Activated naive CD8-positive, alpha-beta T cell treated with anti-CD3 and anti-CD28 coated beads for 36 hours (primary cell): ENCODE measurements around the gene HAND2. TPM values are rescaled to one million over a fixed set of nuclear protein-coding genes. Genes with fewer than 3 reads are reported as not detected.

Source experiments
- DNase-seq: peaks from one replicate; pipeline ENCODE4 v3.0.0; 2021
- H3K27ac Mint-ChIP-seq: one replicate; pipeline ENCODE4 v1.8.0; 2022; ENCODE audit warnings: mild to moderate bottlenecking, moderate library complexity, mixed read lengths
- H3K27me3 Mint-ChIP-seq: one replicate; pipeline ENCODE4 v1.8.0; 2022; ENCODE audit warnings: mild to moderate bottlenecking, mixed read lengths
- H3K36me3 Mint-ChIP-seq: one replicate; pipeline ENCODE4 v1.8.0; 2021; ENCODE audit warnings: mild to moderate bottlenecking, mixed read lengths
- H3K4me1 Mint-ChIP-seq: one replicate; pipeline ENCODE4 v1.8.0; 2021; ENCODE audit warnings: mixed read lengths
- H3K4me3 Mint-ChIP-seq: one replicate; pipeline ENCODE4 v1.8.0; 2022; ENCODE audit warnings: mild to moderate bottlenecking, moderate library complexity, mixed read lengths
- H3K9me3 Mint-ChIP-seq: one replicate; pipeline ENCODE4 v1.8.0; 2022; ENCODE audit warnings: mixed read lengths
- total RNA-seq, 2 experiments: library from RNA; stranded (reverse); gene quantifications; one replicate each; pipeline ENCODE4 v1.2.3, GENCODE V29; 2021

The HAND2 gene
- total RNA-seq, 2 experiments from 2014 or later = not detected

DNA sequence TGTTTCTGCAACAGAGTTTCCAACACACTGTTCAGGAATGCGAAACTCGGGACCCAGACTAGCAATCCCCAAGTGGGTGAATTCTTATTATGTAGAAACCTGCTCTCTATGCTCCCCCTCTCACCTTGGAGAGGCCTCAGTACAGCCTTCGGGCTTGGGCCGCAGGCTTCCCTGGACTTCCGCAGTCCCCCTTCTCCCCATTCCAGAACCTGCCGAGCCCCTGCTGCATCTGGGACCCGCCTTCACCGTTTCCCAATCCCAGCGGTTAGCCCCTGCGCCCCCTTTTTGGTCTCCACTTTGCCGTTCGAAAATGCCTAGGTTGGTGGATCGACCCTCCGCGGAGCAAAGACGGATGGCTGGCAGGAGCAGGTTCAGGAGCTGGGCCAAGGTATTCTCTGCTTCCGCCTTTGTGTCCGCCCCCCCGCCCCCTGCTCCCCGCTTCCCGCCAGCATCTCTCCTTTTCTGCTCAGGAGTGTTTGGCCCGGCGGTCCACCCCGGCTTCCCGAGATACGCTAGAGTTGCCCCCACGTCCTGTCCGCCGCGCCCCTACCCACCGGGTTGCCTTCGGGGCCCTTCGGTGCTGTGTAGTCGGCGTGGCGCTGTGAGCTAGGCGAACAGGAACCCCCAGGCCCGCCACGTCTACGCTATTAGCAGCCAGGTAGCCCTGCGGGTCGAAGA lies 11.5 kb downstream of the HAND2 start:
- H3K9me3 Mint-ChIP-seq = peaks cover 4% of the 10 kb centered on the region
- H3K4me1 Mint-ChIP-seq = peaks cover 18% of the 10 kb centered on the region
- H3K4me3 Mint-ChIP-seq = peak overlapping the region; percentile 34
- H3K27ac Mint-ChIP-seq = no peak overlapping the region
- no peak for DNase-seq
- peaks cover 98% of the 10 kb centered on the region for H3K27me3 Mint-ChIP-seq
- H3K36me3 Mint-ChIP-seq = peaks cover 7% of the 10 kb centered on the region

DNA sequence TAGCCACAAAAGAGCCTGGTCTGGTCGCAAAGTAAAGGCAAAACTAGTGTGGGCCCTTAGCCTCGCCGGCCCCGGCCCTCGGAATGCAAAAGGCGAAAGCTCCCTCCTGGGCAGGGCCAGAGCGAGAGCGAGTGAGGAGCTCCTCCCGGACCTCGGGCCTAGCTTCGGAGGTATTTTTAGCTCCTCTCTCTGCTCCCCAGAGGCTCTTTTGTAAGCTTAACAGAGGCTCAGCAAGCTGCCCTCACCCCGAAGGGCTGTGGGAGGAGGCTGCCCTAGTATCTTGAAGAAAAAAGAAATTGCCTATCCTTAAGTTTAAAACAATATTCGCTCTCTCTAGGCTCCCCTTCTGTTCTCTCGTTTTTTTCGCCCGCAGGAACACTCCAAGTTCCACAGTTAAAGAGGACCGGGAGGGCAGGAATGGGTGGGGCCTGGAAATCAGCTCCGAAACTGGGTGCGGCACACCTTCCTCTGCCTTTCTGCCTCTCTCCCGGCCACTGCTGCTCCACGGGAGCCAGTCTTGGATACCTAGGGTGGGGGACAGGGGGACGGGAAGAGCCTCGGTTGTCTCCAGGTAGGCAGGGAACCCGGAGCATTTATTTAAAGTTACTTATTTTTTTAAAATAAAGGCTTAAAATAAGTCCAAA lies 12.1 kb downstream of the HAND2 start:
- peaks cover 5% of the 10 kb centered on the region for H3K36me3 Mint-ChIP-seq
- H3K4me1 Mint-ChIP-seq = peaks cover 18% of the 10 kb centered on the region
- H3K4me3 Mint-ChIP-seq = no peak overlapping the region
- no peak overlapping the region for H3K27ac Mint-ChIP-seq
- peaks cover 98% of the 10 kb centered on the region for H3K27me3 Mint-ChIP-seq
- H3K9me3 Mint-ChIP-seq = peaks cover 3% of the 10 kb centered on the region
- no peak for DNase-seq

DNA sequence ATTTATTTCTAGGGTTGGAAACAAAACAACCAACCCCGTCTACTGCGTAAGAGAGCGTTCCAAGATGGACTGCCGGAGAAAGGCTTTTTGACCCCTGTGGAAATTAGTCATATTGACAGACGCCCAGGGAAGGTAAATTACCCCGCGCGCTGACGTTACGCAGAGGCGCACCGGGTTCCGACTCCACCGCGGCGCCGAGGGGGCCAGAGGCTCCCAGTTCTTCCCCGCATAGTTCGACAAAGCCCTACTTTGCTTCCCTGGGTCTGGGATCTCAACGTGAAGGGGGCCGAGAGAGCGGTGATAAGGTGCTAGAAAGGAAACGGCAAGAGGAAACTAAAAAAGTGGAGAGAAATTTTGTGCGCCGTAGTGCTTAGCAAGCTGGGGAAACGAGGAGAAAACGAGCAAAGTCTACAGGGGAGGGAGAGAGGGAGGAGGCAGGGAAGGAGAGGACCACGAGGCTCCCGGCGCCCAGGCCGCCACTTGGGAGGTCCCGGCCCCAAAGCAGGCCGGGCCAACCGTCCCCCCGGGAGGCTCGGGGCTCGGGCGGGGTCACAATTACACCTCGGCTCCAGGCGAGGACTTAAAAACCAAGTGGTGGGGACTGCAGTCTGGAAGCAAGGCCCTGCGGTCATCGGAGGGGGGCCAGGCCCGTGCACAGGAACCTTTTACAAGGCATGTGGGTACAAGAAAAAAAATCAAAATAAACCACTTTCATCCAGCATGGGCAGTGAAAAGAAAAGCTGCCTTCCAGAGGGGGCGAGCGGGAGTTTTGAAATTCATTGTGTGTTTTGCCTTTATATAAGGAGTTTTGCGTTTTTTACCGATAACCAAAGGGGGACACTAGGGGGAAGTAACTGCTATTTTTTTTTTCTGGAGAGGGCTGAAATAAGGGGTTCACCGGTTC lies 13.2 kb downstream of the HAND2 start:
- H3K36me3 Mint-ChIP-seq = peaks cover 5% of the 10 kb centered on the region
- H3K4me3 Mint-ChIP-seq = no peak overlapping the region
- H3K27ac Mint-ChIP-seq = no peak overlapping the region

DNA sequence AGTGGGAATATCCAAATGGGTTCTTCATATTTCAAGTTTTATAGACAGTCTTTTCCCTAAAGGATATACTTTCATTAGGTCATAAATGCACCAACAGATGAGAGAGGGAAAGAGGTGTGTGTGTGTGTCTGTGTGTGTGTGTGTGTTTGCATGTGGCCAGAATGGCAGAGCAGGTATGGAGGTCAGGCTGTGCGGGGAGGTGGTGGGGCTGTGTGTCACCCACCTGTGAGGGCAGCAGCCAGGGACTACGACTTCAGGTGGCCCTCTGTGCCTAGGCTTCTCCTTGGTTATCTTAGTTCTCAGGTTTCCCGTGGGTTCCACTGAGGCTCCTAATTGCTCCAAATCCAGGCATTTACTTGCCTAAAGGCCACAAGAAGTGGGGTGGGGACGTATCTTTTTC lies 14.6 kb downstream of the HAND2 start:
- peaks cover 11% of the 10 kb centered on the region for H3K4me1 Mint-ChIP-seq

More for the DNA sequence above, 13.2 kb downstream of the HAND2 start:
- Mint-ChIP-seq H3K4me1 (peaks cover 14% of the 10 kb centered on the region), H3K27me3 (peaks cover 98% of the 10 kb centered on the region), H3K9me3 (peaks cover 3% of the 10 kb centered on the region)
- DNase-seq = no peak

DNA sequence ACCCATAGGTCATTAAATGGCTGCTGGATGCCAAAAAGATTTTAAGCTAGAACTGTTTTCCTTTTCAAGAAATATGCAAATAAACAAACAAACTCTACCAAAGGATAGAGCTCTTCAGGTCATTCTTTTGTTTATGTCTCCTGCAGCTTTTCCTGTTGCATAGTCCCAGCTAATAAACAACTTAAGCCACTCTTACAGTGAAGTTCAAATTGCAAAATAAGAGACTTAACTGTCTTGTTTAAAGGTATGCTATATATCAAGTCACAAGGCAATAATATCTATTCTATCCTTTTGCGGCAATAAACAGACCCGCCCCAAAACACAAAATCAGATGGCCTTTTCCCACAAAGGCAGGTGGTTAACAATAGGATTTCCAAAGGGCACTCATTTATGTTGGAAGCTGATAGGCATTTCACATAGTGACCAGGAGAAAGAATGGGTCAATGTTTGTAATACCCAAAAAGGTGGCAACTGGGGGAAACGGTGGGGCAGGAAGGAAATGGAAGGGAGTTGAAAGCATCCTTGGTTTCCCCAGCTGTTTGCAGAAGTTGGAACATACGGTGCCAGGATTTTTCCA lies 15.3 kb downstream of the HAND2 start:
- H3K4me1 Mint-ChIP-seq = peaks cover 11% of the 10 kb centered on the region
- no peak for DNase-seq
- no peak overlapping the region for H3K4me3 Mint-ChIP-seq
- peaks cover 7% of the 10 kb centered on the region for H3K36me3 Mint-ChIP-seq
- peaks cover 3% of the 10 kb centered on the region for H3K9me3 Mint-ChIP-seq
- no peak overlapping the region for H3K27ac Mint-ChIP-seq
- peaks cover 97% of the 10 kb centered on the region for H3K27me3 Mint-ChIP-seq

More for the DNA sequence above, 14.6 kb downstream of the HAND2 start:
- no peak overlapping the region for H3K4me3 Mint-ChIP-seq
- peaks cover 5% of the 10 kb centered on the region for H3K36me3 Mint-ChIP-seq
- DNase-seq = no peak
- peaks cover 97% of the 10 kb centered on the region for H3K27me3 Mint-ChIP-seq
- no peak overlapping the region for H3K27ac Mint-ChIP-seq
- peaks cover 3% of the 10 kb centered on the region for H3K9me3 Mint-ChIP-seq

DNA sequence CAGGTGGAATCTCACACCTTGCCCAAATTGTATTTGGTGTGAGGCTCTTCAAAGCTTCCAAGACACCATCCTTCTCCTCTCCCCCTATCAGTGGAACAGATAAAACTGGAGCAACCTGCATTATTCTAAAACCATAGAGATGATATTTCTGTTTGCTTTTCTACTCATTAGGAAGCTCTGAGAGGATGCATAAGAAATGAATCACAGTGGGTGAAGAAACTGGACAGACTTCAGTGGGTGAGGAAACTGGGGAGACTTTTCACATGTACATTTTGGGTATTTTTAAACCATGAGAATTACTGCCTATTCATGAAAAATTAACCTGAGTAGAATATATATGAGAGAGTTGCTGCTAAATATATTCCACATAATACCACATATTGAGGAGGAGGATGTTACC lies 16.4 kb downstream of the HAND2 start:
- H3K4me3 Mint-ChIP-seq = no peak overlapping the region
- peaks cover 4% of the 10 kb centered on the region for H3K9me3 Mint-ChIP-seq
- H3K36me3 Mint-ChIP-seq = peaks cover 11% of the 10 kb centered on the region

DNA sequence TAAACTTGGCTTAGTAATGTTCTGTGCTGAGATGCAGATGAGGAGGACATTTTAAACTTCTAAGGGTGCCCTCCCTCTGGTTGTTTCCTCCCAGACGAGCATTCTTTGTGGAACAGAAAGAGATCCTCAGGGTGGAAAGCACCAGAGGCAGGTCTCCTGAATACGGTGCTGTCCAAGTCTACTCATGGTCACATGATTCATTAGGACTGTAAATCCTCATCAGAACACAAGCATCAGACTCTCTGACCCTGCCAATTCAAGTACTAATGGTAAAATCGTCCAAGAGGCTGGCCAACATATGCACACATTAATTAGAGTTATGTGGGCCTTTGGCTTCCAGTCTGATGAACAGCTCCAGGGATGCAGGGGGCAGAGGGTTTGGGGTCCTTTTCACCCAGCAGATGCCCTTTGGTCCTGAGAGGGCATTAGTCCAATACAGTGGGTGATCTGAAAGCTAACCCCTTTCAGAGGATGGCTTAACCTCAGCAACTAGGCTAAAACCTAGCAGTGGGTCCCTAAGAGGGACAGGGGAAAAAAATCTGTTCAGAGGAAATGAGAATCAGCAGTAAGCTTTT lies 18.2 kb downstream of the HAND2 start:
- H3K27me3 Mint-ChIP-seq = peaks cover 98% of the 10 kb centered on the region

More for the DNA sequence above, 16.4 kb downstream of the HAND2 start:
- Mint-ChIP-seq H3K27ac (no peak overlapping the region), H3K27me3 (peaks cover 97% of the 10 kb centered on the region), H3K4me1 (peaks cover 16% of the 10 kb centered on the region)
- DNase-seq = no peak

DNA sequence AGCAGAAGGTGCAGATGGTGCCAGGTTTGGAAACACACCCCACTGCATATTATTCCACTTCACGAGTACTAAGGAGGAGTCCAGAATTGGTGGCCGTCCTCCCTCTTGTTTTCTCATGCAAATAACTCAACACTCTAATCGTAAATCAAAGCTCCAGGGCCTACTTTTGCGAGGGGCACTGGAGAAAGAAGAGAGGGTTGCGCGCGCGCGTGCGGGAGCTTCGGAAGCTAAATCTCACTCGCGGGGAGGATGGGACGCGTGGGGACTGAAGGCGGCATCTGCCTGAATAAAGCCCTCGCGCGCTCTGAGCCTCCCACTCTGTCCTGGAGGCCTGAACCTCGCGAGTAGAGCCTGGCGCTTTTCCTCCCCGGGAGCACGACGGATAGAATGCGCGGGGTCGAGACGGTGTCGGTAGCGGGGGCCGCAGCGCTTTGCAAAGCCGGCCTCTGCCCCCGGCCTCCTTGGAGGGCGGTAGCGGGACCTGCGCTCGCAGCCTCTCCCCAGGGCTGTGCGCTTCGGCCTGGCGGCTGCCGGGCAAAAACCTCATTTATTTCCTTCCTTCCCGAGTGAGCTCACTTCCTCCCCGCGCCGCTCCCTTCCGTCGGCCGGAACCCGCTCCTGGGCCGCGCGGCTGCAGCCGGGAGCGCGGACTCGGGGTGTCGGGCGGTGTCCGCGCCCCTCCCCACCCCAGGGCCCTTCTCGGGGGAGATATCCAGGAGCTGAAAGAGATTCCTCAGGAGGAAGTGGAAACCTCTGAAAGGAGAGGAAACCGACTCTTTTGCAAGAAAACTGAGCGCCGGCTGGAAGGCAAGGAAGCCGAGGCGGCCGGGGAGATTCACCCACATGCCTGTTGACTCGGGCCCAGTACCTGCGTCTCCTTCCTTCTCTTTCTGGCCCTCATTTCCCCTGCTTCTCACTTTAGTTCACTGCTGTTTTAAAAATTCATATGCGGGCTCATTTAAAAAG lies 20.7 kb downstream of the HAND2 start:
- no peak overlapping the region for H3K27ac Mint-ChIP-seq
- no peak for DNase-seq

More for the DNA sequence above, 18.2 kb downstream of the HAND2 start:
- H3K27ac Mint-ChIP-seq = no peak overlapping the region
- peaks cover 24% of the 10 kb centered on the region for H3K36me3 Mint-ChIP-seq
- no peak for DNase-seq
- no peak overlapping the region for H3K4me3 Mint-ChIP-seq
- H3K4me1 Mint-ChIP-seq = peaks cover 25% of the 10 kb centered on the region
- peaks cover 11% of the 10 kb centered on the region for H3K9me3 Mint-ChIP-seq

DNA sequence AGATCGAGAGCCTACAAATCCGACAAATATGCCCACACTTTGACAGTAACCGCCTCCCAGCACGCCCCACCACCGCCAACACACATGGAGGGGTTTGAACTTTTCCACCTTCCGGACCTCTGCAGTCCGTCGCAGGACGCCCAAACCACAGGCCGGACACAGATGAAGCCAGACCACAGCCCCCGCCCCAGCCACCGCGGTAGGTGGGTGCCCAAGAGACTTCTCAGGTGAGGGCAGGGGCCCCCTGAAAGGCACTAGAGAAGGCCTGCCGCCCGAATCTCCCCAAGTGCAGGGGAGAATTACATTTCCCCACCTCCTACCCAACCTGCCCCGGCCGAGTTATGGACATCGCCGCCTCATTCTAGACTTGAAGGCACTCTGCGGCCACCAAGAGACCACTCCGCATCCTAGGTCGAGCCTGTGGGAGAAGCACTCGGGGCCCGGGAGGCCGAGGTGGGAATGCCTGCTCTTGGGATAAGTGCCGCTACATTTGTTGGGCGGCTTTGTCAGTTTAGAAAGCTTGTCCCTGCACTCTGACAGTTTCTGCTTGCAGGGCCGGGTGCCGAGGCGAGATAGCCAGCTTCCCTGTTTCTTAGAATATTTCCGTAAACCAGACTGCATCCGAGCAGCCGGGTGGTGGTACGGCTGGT lies 21.5 kb downstream of the HAND2 start:
- DNase-seq = no peak

More for the DNA sequence above, 20.7 kb downstream of the HAND2 start:
- peaks cover 98% of the 10 kb centered on the region for H3K27me3 Mint-ChIP-seq
- H3K4me3 Mint-ChIP-seq = peak overlapping the region; percentile 66
- peaks cover 9% of the 10 kb centered on the region for H3K9me3 Mint-ChIP-seq
- peaks cover 24% of the 10 kb centered on the region for H3K4me1 Mint-ChIP-seq
- H3K36me3 Mint-ChIP-seq = peaks cover 21% of the 10 kb centered on the region

DNA sequence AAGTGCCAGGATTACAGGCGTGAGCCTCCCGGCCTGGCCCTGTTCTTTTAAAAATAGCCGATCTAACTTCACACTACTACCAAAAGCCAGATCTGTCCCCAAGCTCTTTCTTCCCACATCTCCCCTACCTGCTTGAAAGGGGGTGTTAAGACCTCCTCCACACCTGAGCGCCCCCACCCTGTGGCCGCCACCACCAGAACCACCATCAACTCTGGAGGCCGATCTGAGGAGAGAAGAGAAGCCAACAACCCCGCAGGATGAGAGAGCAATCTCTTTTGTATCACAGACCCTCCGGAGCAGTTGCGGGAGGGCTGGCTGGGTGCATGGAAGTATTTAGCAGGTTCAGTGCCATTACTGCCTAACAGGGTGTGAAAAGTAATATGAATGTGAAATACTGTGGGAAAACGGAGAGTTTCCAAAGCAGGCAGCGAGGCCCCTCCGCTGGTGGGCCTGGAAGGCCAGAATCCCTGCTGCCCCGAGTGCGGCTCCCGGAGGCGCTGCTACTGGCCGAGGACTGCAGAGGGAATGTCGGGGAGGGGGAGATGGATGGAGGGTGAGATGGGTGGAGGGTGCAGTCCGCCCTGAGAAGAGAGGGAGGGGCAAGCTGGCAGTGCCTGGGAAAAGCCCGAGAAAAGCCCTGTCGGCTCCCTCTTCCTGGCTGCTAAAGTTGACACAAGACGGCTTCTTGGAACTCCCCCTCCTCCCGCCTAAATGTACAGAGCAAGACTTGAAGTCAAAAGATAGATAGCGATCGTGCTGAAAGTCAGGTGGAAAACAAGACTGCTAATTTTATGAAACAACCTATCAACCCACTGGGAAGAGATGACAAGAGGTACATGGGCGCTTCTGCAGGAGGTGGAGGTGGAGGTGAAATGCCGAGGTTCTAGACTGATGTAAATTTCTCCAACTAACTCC lies 22.3 kb downstream of the HAND2 start:
- H3K27ac Mint-ChIP-seq = no peak overlapping the region
- H3K36me3 Mint-ChIP-seq = peaks cover 21% of the 10 kb centered on the region
- peaks cover 9% of the 10 kb centered on the region for H3K9me3 Mint-ChIP-seq
- H3K27me3 Mint-ChIP-seq = peaks cover 99% of the 10 kb centered on the region
- no peak for DNase-seq
- H3K4me3 Mint-ChIP-seq = peak overlapping the region; percentile 26
- H3K4me1 Mint-ChIP-seq = peaks cover 24% of the 10 kb centered on the region

More for the DNA sequence above, 21.5 kb downstream of the HAND2 start:
- H3K4me3 Mint-ChIP-seq = peak overlapping the region; percentile 66
- peaks cover 99% of the 10 kb centered on the region for H3K27me3 Mint-ChIP-seq
- peaks cover 21% of the 10 kb centered on the region for H3K36me3 Mint-ChIP-seq
- H3K4me1 Mint-ChIP-seq = peaks cover 24% of the 10 kb centered on the region
- no peak overlapping the region for H3K27ac Mint-ChIP-seq
- peaks cover 9% of the 10 kb centered on the region for H3K9me3 Mint-ChIP-seq

DNA sequence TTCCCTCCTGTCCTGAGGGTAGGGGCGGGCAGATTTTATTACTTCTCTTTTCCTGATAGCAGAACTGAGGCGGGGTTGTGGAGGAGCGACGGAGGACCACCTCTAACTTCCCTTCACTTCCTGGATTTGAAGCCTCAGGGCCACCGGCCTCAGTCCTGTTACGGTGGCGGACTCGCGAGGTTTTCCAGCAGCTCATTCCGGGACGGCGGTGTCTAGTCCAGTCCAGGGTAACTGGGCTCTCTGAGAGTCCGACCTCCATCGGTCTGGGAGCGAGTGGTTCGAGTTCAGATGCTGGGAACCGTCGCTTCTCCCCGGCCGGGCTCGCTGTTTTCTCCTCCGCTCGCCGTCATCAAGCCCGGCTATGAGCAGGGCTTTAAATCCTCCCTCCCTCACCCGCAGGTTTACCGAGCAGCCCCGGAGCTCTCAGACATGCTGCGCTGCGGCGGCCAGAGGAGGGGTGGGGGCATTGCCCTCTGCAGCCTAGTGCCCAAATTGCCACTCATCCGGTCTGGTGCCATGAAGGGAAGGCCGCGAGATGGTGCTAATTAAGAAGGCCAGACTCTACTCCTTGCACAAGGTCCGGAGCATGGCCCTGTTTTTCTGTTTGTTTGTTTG lies 23.3 kb downstream of the HAND2 start:
- peaks cover 27% of the 10 kb centered on the region for H3K4me1 Mint-ChIP-seq
- peak overlapping the region; percentile 51 for H3K4me3 Mint-ChIP-seq
- peaks cover 9% of the 10 kb centered on the region for H3K9me3 Mint-ChIP-seq
- no peak for DNase-seq
- H3K27ac Mint-ChIP-seq = no peak overlapping the region
- peaks cover 98% of the 10 kb centered on the region for H3K27me3 Mint-ChIP-seq
- H3K36me3 Mint-ChIP-seq = peaks cover 24% of the 10 kb centered on the region

DNA sequence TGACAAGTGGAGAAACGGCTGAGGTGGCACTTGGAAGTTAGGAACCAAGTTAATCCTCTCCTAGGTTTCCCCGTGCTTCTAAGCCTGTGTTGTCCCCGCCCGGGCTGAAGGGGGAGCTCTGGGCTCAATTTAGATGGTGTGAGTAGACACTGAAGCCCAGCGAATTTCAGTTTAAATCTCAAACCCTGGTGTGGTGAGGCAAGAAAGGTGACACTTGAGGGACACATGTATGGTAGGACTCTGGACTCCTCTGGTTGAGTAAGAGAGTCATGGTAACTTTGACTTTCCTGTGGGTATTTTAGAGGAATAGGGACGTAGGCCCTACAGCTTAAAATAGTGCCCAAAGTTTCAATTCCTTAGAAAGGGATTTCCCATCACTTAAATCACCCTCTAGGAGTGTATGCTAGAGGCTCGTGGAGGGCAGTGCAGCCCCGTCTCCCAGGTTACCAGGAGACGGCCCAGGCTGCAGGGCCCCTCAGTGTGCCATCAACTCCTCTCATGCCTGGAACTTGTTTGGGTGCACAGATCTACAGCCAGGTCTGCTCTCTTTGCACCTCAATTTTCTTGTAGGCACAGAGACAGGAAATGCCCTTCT lies 24.0 kb downstream of the HAND2 start:
- Mint-ChIP-seq H3K27ac (no peak overlapping the region), H3K27me3 (peaks cover 99% of the 10 kb centered on the region), H3K4me1 (peaks cover 29% of the 10 kb centered on the region), H3K9me3 (peaks cover 9% of the 10 kb centered on the region), H3K36me3 (peaks cover 31% of the 10 kb centered on the region), H3K4me3 (no peak overlapping the region)
- peak; percentile 52 for DNase-seq
